DMS53 (cell line): ENCODE measurements around the gene ASCL2.

Experiments used
- DNase-seq: peaks from one replicate; lab custom pipeline; 2025; lab: John Stamatoyannopoulos, UW

ASCL2 gene

DNA sequence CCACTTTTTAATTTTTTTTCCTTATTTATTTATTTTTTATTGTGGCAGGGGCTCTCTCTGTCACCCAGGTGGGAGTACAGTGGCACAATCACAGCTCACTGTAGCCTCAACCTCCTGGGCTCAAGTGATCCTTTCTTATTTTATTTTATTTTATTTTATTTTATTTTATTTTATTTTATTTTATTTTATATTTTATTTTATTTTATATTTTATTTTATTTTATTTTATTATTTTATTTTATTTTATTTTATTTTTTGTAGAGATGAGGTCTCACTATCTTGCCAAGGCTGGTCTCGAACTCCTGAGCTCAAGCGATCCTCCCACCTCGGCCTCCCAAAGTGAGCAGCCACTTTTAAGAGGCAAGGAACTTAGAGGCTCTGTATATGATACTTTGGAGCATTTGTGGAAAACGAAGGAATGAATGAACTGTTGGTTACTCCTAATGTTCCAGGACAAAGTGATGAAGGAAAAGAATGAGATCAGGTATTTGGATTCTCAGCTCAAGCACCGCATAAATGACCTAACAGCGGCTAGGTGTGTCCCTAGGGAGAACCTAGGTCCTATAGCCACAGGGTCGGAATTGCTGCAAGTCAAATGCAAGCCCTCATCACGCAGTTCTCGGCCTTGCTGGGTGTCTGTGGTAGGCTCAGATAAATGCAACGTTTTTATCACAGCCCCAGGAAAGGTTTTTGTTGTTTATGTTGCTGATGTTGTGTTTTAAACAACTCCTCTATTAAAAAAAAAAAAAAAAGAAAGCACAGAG lies 36.5 kb downstream of the ASCL2 start:
- no peak for DNase-seq

DNA sequence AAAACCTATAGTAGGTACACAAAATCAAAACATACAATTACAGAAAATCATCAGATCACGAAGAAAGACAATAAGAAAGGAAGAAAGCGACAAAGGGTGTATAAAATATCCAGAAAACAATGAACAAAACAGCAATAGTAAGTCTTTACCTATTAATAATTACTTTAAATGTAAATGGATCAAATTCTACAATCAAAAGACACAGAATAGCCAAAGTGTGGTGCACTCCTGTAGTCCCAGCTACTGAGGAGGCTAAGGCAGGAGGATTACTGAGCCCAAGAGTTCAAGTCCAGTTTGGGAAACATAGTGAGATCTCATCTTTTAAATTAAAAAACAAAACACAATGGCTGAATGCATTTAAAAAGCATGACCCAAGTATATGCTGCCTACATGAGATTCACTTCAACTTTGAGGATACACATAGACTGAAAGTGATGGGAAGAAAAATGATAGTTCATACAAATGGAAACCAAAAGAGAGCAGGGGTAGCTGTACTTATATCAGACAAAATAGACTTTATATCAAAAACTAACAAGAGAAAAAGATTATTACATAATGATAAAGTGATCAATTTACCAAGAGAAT lies 40.6 kb downstream of the ASCL2 start:
- DNase-seq: no peak

DNA sequence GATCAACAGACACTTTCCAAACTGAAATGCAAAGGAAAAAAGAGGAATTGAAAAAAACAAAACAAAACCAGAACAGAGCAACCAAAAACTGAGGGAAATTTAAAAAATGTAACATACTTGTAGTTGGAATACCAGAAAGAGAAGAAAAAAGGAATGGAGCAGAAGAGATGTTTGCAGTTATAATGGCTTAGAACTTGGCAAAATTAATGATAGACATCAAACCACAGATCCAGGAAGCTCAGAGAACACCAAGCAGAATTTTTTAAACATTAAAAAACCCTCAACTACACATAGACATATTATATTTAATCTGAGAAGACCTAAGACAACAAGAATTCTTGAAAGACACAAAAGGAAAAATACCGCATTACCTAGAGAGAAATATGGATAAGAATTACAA lies 46.1 kb downstream of the ASCL2 start:
- DNase-seq: no peak

DNA sequence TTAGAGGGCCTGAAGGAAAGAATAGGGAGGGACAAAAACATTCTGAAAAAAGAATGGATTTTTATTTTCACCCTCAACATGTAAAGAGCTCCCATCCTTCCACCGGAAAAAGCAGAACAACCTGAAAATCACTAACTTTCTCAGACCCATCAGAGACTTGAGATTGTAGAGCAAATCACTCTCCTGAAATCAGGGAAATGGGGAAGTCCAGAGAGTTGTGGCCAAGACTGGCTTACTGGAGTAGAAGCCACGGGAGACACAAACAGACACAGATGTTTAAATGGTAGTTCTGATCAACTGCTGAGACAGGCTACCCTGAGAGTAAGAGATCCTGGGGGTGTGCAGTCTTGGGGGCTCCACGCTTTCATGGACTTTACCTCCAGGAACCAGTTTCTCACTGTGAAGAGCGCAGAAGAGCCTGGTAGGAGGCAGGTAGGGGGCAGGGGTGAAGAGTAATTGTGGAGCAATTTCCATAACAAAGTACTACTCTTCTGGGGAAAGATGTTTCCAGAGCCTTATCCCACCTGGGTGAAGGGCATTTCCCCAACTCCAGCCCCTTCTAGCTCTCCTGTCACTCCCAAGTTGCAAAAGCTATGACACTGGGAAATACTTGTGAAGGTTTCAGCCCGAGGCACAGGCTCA lies 47.1 kb downstream of the ASCL2 start:
- DNase-seq: no peak

DNA sequence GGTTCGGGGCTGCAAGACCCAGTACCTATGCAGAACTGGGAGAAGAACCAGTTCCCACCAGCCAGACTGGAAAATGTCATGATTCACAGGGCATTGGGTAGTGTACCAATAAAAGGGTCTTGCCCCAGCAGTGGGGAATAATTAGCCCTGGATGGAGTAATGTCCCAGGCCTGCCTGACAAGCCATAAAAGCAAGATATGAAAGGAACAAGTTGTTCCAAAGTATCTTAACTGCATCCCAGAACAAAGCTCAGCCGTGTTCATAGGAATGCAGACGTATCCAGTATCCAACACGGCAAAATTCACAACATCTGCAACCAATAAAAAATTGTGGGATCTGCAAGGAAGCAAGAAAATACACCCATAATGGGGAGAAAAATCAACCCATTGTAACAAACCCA lies 47.9 kb downstream of the ASCL2 start:
- no peak for DNase-seq

DNA sequence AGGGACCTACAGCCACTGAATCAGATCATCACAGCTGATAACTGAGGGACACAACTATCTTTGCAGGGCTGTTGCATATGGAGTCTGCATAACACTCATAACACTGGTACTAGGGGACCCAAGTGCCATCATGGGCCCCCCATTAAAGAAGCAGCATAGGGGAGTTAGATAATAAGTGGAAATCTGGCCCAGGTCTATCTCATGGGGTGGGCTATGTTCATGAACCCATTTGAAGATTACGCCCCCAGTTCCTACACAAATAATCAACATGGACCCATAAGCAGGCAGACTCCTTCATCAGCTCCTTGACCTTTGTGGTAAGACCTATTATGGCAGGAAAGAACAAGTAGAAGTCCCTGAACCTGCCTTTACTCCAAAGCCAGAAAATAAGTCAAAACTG lies 48.8 kb downstream of the ASCL2 start:
- DNase-seq: no peak

DNA sequence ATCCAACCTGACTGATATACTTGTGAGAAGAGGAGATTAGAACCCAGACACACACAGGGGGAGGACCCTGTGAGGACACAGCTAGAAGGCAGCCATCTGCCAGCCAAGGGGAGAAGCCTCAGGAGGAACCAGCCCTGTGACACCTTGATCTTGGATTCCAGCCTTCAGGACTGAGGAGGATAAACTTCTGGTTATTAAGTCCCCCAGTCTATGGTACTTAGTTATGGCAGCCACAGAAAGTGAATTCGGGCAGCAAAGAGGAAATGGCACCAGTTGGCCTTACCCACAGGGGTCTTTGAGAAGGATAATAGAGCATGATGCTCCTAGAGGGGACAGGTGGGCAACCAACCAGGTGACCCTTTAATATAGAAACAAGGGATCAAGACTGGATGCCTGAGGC lies 49.4 kb downstream of the ASCL2 start:
- DNase-seq: no peak

DNA sequence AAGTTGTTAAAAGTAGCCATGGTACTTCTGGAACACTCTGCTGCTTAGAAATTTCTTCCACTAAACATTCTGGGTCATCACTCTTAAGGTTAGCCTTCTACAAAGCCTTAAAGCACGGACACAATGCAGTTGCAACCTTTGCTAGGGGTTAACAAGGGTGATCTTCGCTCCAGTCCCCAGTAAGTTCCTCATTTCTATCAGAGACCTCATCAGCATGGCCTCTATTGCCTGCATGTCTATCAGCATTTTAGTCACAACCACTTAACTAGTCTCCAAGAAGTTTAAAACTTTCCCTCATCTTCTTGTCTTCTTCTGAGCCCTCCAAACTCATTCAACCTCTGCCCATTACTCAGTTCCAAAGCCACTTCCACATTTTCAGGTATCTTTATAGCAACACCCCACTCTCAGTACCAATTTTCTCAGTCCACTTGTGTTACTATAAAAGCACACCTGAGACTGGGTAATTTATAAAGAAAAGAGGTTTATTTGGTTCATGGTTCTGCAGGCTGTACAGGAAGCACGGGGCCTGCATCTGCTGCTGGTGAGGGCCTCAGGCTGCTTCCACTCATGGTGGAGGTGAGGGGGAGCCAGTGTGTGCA lies 50.1 kb downstream of the ASCL2 start:
- no peak for DNase-seq

DNA sequence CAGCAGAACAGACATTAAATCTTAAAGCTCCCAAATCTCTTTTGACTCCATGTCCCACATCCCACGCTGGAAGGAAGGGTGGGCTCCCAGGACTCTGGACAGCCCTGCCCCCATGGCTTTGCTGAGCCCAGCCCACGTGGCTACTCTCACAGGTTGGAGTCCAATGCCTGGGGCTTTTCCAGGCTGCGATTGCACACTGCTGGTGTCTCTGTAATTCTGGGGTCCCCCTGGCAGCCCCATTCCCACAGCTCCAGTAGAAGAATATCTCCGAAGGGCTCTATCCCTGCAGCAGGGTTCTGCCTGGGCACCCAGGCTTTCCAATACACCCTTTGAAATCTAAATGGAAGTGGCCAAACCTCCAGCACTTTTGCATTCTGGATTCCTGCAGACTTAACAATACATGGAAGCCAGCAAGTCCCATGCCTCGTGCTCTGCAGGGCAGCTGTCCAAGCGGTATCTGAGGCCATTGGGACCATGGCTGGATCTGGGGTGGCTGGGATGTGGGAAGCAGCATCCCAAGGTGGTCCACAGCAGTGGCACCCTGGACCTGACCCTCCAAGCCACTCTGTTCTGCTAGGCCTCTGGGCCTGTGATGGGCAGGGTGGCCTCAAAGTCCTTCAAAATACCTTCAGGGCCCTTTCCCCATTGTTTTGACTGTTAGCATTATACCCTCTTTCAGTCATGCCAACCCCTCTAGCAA lies 50.9 kb downstream of the ASCL2 start:
- no peak for DNase-seq
